ENCODE results near the gene NEMP1.
A peak's percentile ranks its signal among the peaks of the same experiment; 100 is the strongest.
"Not testable (repeated sequence)": the region's sequence is repeated elsewhere in the genome, so short reads cannot be mapped to it uniquely, and the experiment has no call there.

Gene NEMP1

DNA sequence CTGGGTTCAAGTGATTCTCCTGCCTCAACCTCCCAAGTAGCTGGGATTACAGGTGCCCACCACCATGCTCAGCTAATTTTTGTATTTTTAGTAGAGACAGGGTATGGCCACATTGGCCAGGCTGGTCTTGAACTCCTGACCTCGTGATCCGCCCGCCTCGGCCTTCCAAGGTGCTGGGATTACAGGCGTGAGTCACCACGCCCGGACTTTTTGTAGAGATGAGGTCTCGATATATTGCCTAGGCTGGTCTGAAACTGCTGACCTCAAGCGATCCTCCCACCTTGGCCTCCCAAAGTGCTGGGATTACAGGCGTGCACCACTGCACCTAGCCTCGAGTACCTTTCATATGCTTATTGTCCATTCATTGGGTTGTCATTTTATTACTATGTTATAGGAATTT is 42.1 kb upstream of the NEMP1 start:
- H3K4ac ChIP-seq (ENCODE audit: low read length); H2BK5ac ChIP-seq (ENCODE audit: low read length); H2BK120ac ChIP-seq (ENCODE audit: low read depth, low read length); H2AFZ ChIP-seq (ENCODE audit: low read length); H2BK12ac ChIP-seq (ENCODE audit: low read length); H3K9me3 ChIP-seq (replicated peaks in 1 of 2; ENCODE audit: control insufficient read depth in 2 of 2, insufficient read depth in 1 of 2, low read depth in 1 of 2, low read length in 2 of 2); H3K27ac ChIP-seq (replicated peaks; ENCODE audit: low read length); H3K79me1 ChIP-seq (ENCODE audit: low read depth, low read length); DNase-seq (ENCODE audit: low spot score); H3K14ac ChIP-seq (ENCODE audit: low read length); H3K4me2 ChIP-seq (ENCODE audit: insufficient read depth, low read length, poor library complexity, severe bottlenecking); H3K4me1 ChIP-seq (ENCODE audit: control insufficient read depth in 2 of 2, insufficient read depth in 1 of 2, low read depth in 1 of 2, low read length in 2 of 2); H3K9ac ChIP-seq (ENCODE audit: low read depth, low read length, poor library complexity); H4K8ac ChIP-seq (ENCODE audit: low read depth, low read length); H2AK5ac ChIP-seq (ENCODE audit: low read depth, low read length); H3K36me3 ChIP-seq (replicated peaks in 1 of 2; ENCODE audit: control insufficient read depth in 2 of 2, insufficient read depth in 2 of 2, low read length in 2 of 2); H4K91ac ChIP-seq (ENCODE audit: low read depth, low read length, poor library complexity); H2BK15ac ChIP-seq (ENCODE audit: low read length); H3K18ac ChIP-seq (ENCODE audit: low read length); H3K23ac ChIP-seq (ENCODE audit: low read depth, low read length, poor library complexity); H3K27me3 ChIP-seq (ENCODE audit: control insufficient read depth in 3 of 3, insufficient read depth in 3 of 3, low read depth in 1 of 3, low read length in 3 of 3); H3K4me3 ChIP-seq (ENCODE audit: low read length in 2 of 2): not testable (repeated sequence)
- no CpG with 5 or more reads among the region's 11 CpGs for WGBS, 2 donors (ENCODE audit: extremely low coverage in 2 of 2, insufficient read length in 2 of 2, insufficient replicate concordance in 1 of 2)

DNA sequence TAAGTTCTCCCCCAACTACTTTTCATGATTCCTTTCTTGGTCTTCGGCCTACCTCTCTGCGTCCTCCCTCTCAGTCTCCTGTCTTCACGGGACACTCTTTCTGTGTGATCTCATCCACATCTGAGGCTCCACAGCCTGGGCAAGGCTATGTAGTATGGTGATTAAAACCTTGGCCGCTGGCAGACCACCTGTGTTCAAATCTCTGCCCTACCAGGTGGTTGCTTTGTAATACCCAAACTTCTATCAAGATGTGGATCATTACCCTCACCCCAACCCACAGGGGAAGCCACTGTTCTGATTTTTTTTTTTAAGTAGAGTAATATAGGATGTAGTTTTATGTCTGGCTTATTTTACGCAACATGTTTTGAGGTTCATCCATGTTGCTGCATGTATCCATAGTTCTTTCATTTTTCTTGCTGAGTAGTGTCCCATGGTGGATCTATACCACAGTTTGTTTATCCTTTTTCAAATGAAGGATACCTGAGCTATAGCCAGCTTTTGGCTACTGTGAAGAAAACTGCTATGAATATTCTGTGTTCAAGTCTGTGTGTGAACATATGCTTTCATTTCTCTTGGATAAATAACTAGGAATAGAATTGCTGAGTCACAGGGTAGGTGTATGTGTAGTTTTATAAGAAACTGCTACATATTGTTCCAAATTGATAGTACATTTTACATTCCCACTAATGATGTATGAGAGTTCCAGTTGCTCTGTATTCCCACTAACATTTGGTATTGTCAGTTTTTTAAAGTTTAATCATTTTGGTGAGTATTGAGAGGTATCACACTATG is 40.9 kb upstream of the NEMP1 start:
- no peak overlapping the region for H3K4me2 ChIP-seq (ENCODE audit: insufficient read depth, low read length, poor library complexity, severe bottlenecking)
- no peak overlapping the region for H2BK12ac ChIP-seq (ENCODE audit: low read length)
- no peaks in the 10 kb centered on the region for H3K36me3 ChIP-seq (replicated peaks in 1 of 2; ENCODE audit: control insufficient read depth in 2 of 2, insufficient read depth in 2 of 2, low read length in 2 of 2)
- H3K27ac ChIP-seq (replicated peaks; ENCODE audit: low read length): no peak overlapping the region
- no peak for DNase-seq (ENCODE audit: low spot score)
- no peak overlapping the region for H4K91ac ChIP-seq (ENCODE audit: low read depth, low read length, poor library complexity)
- H3K4ac ChIP-seq (ENCODE audit: low read length): no peak overlapping the region
- H2BK5ac ChIP-seq (ENCODE audit: low read length): no peak overlapping the region
- H3K14ac ChIP-seq (ENCODE audit: low read length): no peak overlapping the region
- H3K18ac ChIP-seq (ENCODE audit: low read length): no peak overlapping the region
- no peak overlapping the region for H2BK120ac ChIP-seq (ENCODE audit: low read depth, low read length)
- no peaks in the 10 kb centered on the region for H3K27me3 ChIP-seq (ENCODE audit: control insufficient read depth in 3 of 3, insufficient read depth in 3 of 3, low read depth in 1 of 3, low read length in 3 of 3)
- H2BK15ac ChIP-seq (ENCODE audit: low read length): no peak overlapping the region
- no peak overlapping the region for H3K4me3 ChIP-seq (ENCODE audit: low read length in 2 of 2)
- peaks cover 0 to 2% of the 10 kb centered on the region in 2 donors for H3K4me1 ChIP-seq (ENCODE audit: control insufficient read depth in 2 of 2, insufficient read depth in 1 of 2, low read depth in 1 of 2, low read length in 2 of 2)
- H2AK5ac ChIP-seq (ENCODE audit: low read depth, low read length): no peak overlapping the region
- peak overlapping the region; percentile 24 for H2AFZ ChIP-seq (ENCODE audit: low read length)
- H3K23ac ChIP-seq (ENCODE audit: low read depth, low read length, poor library complexity): no peak overlapping the region
- H3K79me1 ChIP-seq (ENCODE audit: low read depth, low read length): no peaks in the 10 kb centered on the region
- peaks cover 2% of the 10 kb centered on the region in 2 donors for H3K9me3 ChIP-seq (replicated peaks in 1 of 2; ENCODE audit: control insufficient read depth in 2 of 2, insufficient read depth in 1 of 2, low read depth in 1 of 2, low read length in 2 of 2)
- WGBS, 2 donors (ENCODE audit: extremely low coverage in 2 of 2, insufficient read length in 2 of 2, insufficient replicate concordance in 1 of 2): no CpG with 5 or more reads among the region's 5 CpGs
- no peak overlapping the region for H3K9ac ChIP-seq (ENCODE audit: low read depth, low read length, poor library complexity)
- no peak overlapping the region for H4K8ac ChIP-seq (ENCODE audit: low read depth, low read length)

DNA sequence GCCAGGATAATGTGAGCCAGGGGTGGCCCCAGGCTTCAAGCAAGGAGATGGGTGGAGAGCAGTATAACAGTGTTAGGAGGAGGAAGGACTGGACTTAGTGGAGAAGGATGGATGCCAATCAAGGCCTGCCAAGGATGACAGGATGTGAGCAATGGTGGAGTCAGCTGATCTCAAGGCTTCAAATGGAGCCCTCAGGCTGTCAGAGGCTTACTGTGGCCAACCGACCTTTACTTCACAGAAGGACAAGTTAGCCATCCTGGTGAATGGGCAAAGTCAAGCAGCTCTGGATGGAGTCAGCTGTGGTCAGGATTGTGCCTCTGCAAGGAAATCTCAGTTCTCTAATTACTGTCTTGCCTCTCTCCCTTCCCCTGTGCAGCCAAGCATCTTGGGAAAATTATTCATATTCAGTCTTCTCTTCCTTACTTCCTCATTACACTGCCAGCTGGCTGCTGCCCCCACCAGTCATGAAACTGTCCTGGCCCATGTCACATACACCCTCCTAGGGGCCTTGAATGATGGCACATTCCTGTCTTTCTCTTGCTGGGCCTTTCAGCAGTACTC is 40.2 kb upstream of the NEMP1 start:
- Histone ChIP-seq H3K4ac (ENCODE audit: low read length) (no peak overlapping the region), H3K9me3 (replicated peaks in 1 of 2; ENCODE audit: control insufficient read depth in 2 of 2, insufficient read depth in 1 of 2, low read depth in 1 of 2, low read length in 2 of 2) (peaks cover under 1 to 2% of the 10 kb centered on the region in 2 donors), H3K9ac (ENCODE audit: low read depth, low read length, poor library complexity) (no peak overlapping the region), H4K8ac (ENCODE audit: low read depth, low read length) (no peak overlapping the region), H3K79me1 (ENCODE audit: low read depth, low read length) (no peaks in the 10 kb centered on the region), H2BK15ac (ENCODE audit: low read length) (no peak overlapping the region), H3K4me2 (ENCODE audit: insufficient read depth, low read length, poor library complexity, severe bottlenecking) (no peak overlapping the region), H3K27me3 (ENCODE audit: control insufficient read depth in 3 of 3, insufficient read depth in 3 of 3, low read depth in 1 of 3, low read length in 3 of 3) (no peaks in the 10 kb centered on the region), H3K36me3 (replicated peaks in 1 of 2; ENCODE audit: control insufficient read depth in 2 of 2, insufficient read depth in 2 of 2, low read length in 2 of 2) (no peaks in the 10 kb centered on the region), H2AK5ac (ENCODE audit: low read depth, low read length) (no peak overlapping the region), H4K91ac (ENCODE audit: low read depth, low read length, poor library complexity) (peak overlapping the region; percentile 1), H3K4me1 (ENCODE audit: control insufficient read depth in 2 of 2, insufficient read depth in 1 of 2, low read depth in 1 of 2, low read length in 2 of 2) (peaks cover 0 to 2% of the 10 kb centered on the region in 2 donors), H3K23ac (ENCODE audit: low read depth, low read length, poor library complexity) (no peak overlapping the region), H2BK5ac (ENCODE audit: low read length) (no peak overlapping the region), H2BK12ac (ENCODE audit: low read length) (no peak overlapping the region), H3K14ac (ENCODE audit: low read length) (no peak overlapping the region), H3K4me3 (ENCODE audit: low read length in 2 of 2) (no peak overlapping the region), H2BK120ac (ENCODE audit: low read depth, low read length) (no peak overlapping the region), H3K27ac (replicated peaks; ENCODE audit: low read length) (no peak overlapping the region), H3K18ac (ENCODE audit: low read length) (no peak overlapping the region), H2AFZ (ENCODE audit: low read length) (peak overlapping the region; percentile 24)
- DNase-seq (ENCODE audit: low spot score): no peak
- no CpG with 5 or more reads among the region's 1 CpG for WGBS, 2 donors (ENCODE audit: extremely low coverage in 2 of 2, insufficient read length in 2 of 2, insufficient replicate concordance in 1 of 2)

DNA sequence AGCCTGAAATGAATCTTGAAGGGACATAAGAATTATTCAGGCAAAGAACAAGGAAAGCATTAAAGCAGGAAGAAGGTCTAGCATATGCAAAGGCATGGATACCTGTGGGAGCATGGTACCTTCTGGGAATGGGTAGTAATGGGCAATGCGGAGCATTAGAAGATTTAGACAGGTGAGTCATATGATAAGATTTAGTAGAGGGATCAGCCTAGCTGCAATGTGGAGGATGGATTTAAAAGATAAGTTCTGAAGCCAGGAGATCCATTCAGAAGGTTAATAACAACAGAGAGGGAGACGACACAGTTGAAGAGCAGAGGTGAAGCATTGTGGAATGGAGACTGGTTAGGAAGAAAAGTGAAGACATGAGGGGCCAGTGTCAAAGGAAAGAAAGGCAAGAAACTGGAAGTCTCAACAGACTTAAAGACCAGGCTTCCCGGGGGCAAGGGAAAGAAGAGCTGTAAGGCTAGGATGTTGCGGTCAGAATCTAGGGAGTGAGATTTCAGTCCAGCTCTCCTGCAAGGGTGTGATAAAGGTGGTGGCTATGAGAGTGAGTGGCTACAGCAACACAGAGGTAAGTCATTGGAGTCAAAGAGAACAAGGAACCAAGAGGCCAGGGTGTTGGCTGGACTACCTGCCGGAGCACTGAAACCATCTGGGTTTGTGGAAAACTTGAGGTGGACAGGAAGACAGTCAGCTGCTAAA is 38.1 kb upstream of the NEMP1 start:
- no peak for DNase-seq (ENCODE audit: low spot score)
- no peak overlapping the region for H2AFZ ChIP-seq (ENCODE audit: low read length)
- no peaks in the 10 kb centered on the region for H3K36me3 ChIP-seq (replicated peaks in 1 of 2; ENCODE audit: control insufficient read depth in 2 of 2, insufficient read depth in 2 of 2, low read length in 2 of 2)
- no peak overlapping the region for H2BK5ac ChIP-seq (ENCODE audit: low read length)
- no peak overlapping the region for H3K23ac ChIP-seq (ENCODE audit: low read depth, low read length, poor library complexity)
- no peak overlapping the region for H2BK12ac ChIP-seq (ENCODE audit: low read length)
- no peaks in the 10 kb centered on the region for H3K79me1 ChIP-seq (ENCODE audit: low read depth, low read length)
- no peak overlapping the region for H2BK15ac ChIP-seq (ENCODE audit: low read length)
- no peak overlapping the region for H3K27ac ChIP-seq (replicated peaks; ENCODE audit: low read length)
- H3K4me3 ChIP-seq (ENCODE audit: low read length in 2 of 2): no peak overlapping the region
- H3K4me2 ChIP-seq (ENCODE audit: insufficient read depth, low read length, poor library complexity, severe bottlenecking): no peak overlapping the region
- no peak overlapping the region for H2AK5ac ChIP-seq (ENCODE audit: low read depth, low read length)
- H3K9me3 ChIP-seq (replicated peaks in 1 of 2; ENCODE audit: control insufficient read depth in 2 of 2, insufficient read depth in 1 of 2, low read depth in 1 of 2, low read length in 2 of 2): peaks cover 0 to 2% of the 10 kb centered on the region in 2 donors
- H2BK120ac ChIP-seq (ENCODE audit: low read depth, low read length): no peak overlapping the region
- H3K27me3 ChIP-seq (ENCODE audit: control insufficient read depth in 3 of 3, insufficient read depth in 3 of 3, low read depth in 1 of 3, low read length in 3 of 3): no peaks in the 10 kb centered on the region
- H3K14ac ChIP-seq (ENCODE audit: low read length): no peak overlapping the region
- WGBS, 2 donors (ENCODE audit: extremely low coverage in 2 of 2, insufficient read length in 2 of 2, insufficient replicate concordance in 1 of 2): no CpG with 5 or more reads among the region's 5 CpGs
- no peak overlapping the region for H4K8ac ChIP-seq (ENCODE audit: low read depth, low read length)
- H3K9ac ChIP-seq (ENCODE audit: low read depth, low read length, poor library complexity): no peak overlapping the region
- no peak overlapping the region for H3K18ac ChIP-seq (ENCODE audit: low read length)
- H3K4ac ChIP-seq (ENCODE audit: low read length): no peak overlapping the region
- peaks cover 2 to 4% of the 10 kb centered on the region in 2 donors for H3K4me1 ChIP-seq (ENCODE audit: control insufficient read depth in 2 of 2, insufficient read depth in 1 of 2, low read depth in 1 of 2, low read length in 2 of 2)
- no peak overlapping the region for H4K91ac ChIP-seq (ENCODE audit: low read depth, low read length, poor library complexity)
